ENCODE results near the gene SORCS1.

DNA sequence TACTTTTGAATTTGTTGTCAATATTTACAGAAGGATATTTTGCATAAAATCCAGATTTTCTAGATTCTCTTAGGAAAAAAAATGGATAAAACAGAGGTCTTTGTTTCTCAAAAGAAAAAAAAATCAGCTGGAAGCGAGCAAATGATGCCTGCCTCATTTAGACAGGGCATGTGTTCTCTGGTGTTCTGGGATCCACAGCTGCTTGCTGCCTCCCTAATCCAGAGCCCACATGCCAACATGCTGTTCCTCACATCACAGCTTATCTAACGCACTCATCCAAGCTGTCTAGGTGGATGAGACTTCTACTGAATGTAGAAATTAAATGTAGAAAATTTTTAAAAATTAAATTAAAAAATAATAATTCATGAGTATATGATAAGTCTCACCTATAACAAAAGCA lies 630.1 kb downstream of the SORCS1 start:
- TF ChIP-seq, protein P1, sequence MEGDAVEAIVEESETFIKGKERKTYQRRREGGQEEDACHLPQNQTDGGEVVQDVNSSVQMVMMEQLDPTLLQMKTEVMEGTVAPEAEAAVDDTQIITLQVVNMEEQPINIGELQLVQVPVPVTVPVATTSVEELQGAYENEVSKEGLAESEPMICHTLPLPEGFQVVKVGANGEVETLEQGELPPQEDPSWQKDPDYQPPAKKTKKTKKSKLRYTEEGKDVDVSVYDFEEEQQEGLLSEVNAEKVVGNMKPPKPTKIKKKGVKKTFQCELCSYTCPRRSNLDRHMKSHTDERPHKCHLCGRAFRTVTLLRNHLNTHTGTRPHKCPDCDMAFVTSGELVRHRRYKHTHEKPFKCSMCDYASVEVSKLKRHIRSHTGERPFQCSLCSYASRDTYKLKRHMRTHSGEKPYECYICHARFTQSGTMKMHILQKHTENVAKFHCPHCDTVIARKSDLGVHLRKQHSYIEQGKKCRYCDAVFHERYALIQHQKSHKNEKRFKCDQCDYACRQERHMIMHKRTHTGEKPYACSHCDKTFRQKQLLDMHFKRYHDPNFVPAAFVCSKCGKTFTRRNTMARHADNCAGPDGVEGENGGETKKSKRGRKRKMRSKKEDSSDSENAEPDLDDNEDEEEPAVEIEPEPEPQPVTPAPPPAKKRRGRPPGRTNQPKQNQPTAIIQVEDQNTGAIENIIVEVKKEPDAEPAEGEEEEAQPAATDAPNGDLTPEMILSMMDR (IDR thresholded peaks at IDR 0.05 in 2 of 3, conservative IDR thresholded peaks at IDR 0.05 in 1 of 3; ENCODE audit: borderline replicate concordance in 1 of 3, insufficient read depth in 1 of 3, low read depth in 2 of 3, low read length in 2 of 3): no peak
- no peak for TF ChIP-seq YY1 (IDR thresholded peaks at IDR 0.05; ENCODE audit: extremely low read depth, insufficient replicate concordance, low read depth, low read length)

All from HCT116 (cell line).